IMR-90 (cell line): Measurements from ENCODE around the gene ADAMTS17. TPM values are rescaled to one million over a fixed set of nuclear protein-coding genes. Genes with fewer than 3 reads are reported as not detected.

Experiments used
- ATAC-seq: fragments of 200-7000 bp; cut with Tn5 transposase; 2 replicates; pipeline ENCODE4 v1.9.1; 2020; ENCODE audit warnings: low read depth, mild to moderate bottlenecking, moderate library complexity
- BruUV-seq: library from RNA; stranded (reverse); fragments of 400-500 nt; replicated peaks from 2 replicates; lab custom pipeline; 2021; lab: Mats Ljungman, UMichigan
- CTCF ChIA-PET: fragments of 300-600 bp; formaldehyde crosslinking; extraction: SDS; loops from one replicate; lab custom pipeline; 2021; ENCODE audit warnings: antibody characterized with exemption; lab: Yijun Ruan, JAX
- POLR2A ChIA-PET: fragments of 300-600 bp; sonication (Branson Sonifier 250); formaldehyde crosslinking; loops from one replicate; lab custom pipeline; 2022; ENCODE audit warnings: antibody characterized with exemption; ENCODE audit not compliant: unreplicated experiment; lab: Charles Lee
- DNase-seq: peaks from one replicate; pipeline ENCODE4 v3.0.0; 2013
- H2AFZ ChIP-seq: replicated peaks from 2 replicates; pipeline ENCODE3; 2013; ENCODE audit warnings: low read length, mild to moderate bottlenecking; ENCODE audit not compliant: poor library complexity
- H2AK5ac ChIP-seq: 2 replicates; pipeline ENCODE4 v1.6.1; 2013; ENCODE audit warnings: low read depth, low read length, inconsistent platforms
- H2AK9ac ChIP-seq: replicated peaks from 2 replicates; pipeline ENCODE3; 2013; ENCODE audit warnings: mild to moderate bottlenecking, low read depth, low read length, moderate library complexity; ENCODE audit not compliant: poor library complexity
- H2BK120ac ChIP-seq: 2 replicates; pipeline ENCODE4 v1.6.1; 2013; ENCODE audit warnings: low read depth, low read length, inconsistent platforms
- H2BK15ac ChIP-seq: 3 replicates; pipeline ENCODE4 v1.6.1; 2013; ENCODE audit warnings: low read depth, low read length, inconsistent platforms
- H2BK20ac ChIP-seq: 2 replicates; pipeline ENCODE4 v1.6.1; 2013; ENCODE audit warnings: low read depth, mild to moderate bottlenecking, inconsistent platforms, low read length, moderate library complexity
- H2BK5ac ChIP-seq: 2 replicates; pipeline ENCODE4 v1.6.1; 2013; ENCODE audit warnings: mild to moderate bottlenecking, low read depth, low read length, inconsistent platforms; ENCODE audit not compliant: poor library complexity, severe bottlenecking
- H3K14ac ChIP-seq: replicated peaks from 2 replicates; pipeline ENCODE4 v1.6.1; 2013; ENCODE audit warnings: low read depth, low read length, inconsistent platforms
- H3K18ac ChIP-seq: 2 replicates; pipeline ENCODE4 v1.6.1; 2013; ENCODE audit warnings: low read depth, low read length, control low read depth
- H3K23ac ChIP-seq: 2 replicates; pipeline ENCODE4 v1.6.1; 2013; ENCODE audit warnings: low read depth, low read length, inconsistent platforms
- H3K27ac ChIP-seq: 2 replicates; pipeline ENCODE4 v1.5.1; 2013; ENCODE audit warnings: mild to moderate bottlenecking, control low read depth, low read length; ENCODE audit not compliant: insufficient read depth
- H3K27me3 ChIP-seq: 2 replicates; pipeline ENCODE4 v1.6.1; 2013; ENCODE audit warnings: low read length; ENCODE audit not compliant: control insufficient read depth, insufficient read depth
- H3K36me3 ChIP-seq: 2 replicates; pipeline ENCODE4 v1.6.1; 2013; ENCODE audit warnings: low read length, mixed read lengths; ENCODE audit not compliant: control insufficient read depth, insufficient read depth
- H3K4ac ChIP-seq: 2 replicates; pipeline ENCODE4 v1.6.1; 2013; ENCODE audit warnings: low read depth, low read length, inconsistent platforms
- H3K4me1 ChIP-seq: 2 replicates; pipeline ENCODE4 v1.6.1; 2013; ENCODE audit warnings: low read length, mixed read lengths; ENCODE audit not compliant: control insufficient read depth, insufficient read depth
- H3K4me2 ChIP-seq: 2 replicates; pipeline ENCODE4 v1.6.1; 2013; ENCODE audit warnings: low read depth, mild to moderate bottlenecking, control low read depth, low read length, moderate library complexity
- H3K4me3 ChIP-seq: 2 replicates; pipeline ENCODE4 v1.5.1; 2013; ENCODE audit warnings: low read depth, mild to moderate bottlenecking, control low read depth, low read length, moderate library complexity; ENCODE audit not compliant: insufficient read depth
- H3K56ac ChIP-seq: 2 replicates; pipeline ENCODE4 v1.6.1; 2013; ENCODE audit warnings: low read length, inconsistent platforms; ENCODE audit not compliant: insufficient read depth; ENCODE audit errors: extremely low read depth
- H3K79me1 ChIP-seq, 2 experiments: 2 replicates each; pipeline ENCODE4 v1.6.1; 2013; ENCODE audit warnings: low read length in 2 of 2, inconsistent platforms in 1 of 2, low read depth in 1 of 2
- H3K9ac ChIP-seq: 2 replicates; pipeline ENCODE4 v1.6.1; 2013; ENCODE audit warnings: low read depth, low read length, control low read depth
- H3K9me1 ChIP-seq: 2 replicates; pipeline ENCODE4 v1.6.1; 2013; ENCODE audit warnings: low read length, inconsistent platforms; ENCODE audit not compliant: insufficient read depth
- H3K9me3 ChIP-seq: 2 replicates; pipeline ENCODE4 v1.6.1; 2013; ENCODE audit warnings: low read length; ENCODE audit not compliant: control insufficient read depth, insufficient read depth
- H4K20me1 ChIP-seq: 2 replicates; pipeline ENCODE4 v1.6.1; 2013; ENCODE audit warnings: low read length, inconsistent platforms; ENCODE audit not compliant: insufficient read depth
- H4K5ac ChIP-seq: 2 replicates; pipeline ENCODE4 v1.6.1; 2013; ENCODE audit warnings: mild to moderate bottlenecking, low read depth, low read length, control low read depth
- H4K8ac ChIP-seq, 2 experiments: 2 replicates each; pipeline ENCODE4 v1.6.1; 2013; ENCODE audit warnings: low read depth in 2 of 2, low read length in 2 of 2, control low read depth in 1 of 2, inconsistent platforms in 1 of 2
- H4K91ac ChIP-seq: 2 replicates; pipeline ENCODE4 v1.6.1; 2013; ENCODE audit warnings: low read depth, low read length, inconsistent platforms; ENCODE audit not compliant: insufficient read depth
- BHLHE40 ChIP-seq: fragments of 150-350 bp; IDR thresholded peaks from 2 replicates; pipeline ENCODE4 v1.6.1; 2016; ENCODE audit warnings: mild to moderate bottlenecking, low read depth, low read length
- CEBPB ChIP-seq: IDR thresholded peaks from 2 replicates; pipeline ENCODE4 v1.6.1; 2012; ENCODE audit warnings: low read depth, low read length, improper control_type of control experiment
- CHD1 ChIP-seq: IDR thresholded peaks from 2 replicates; pipeline ENCODE4 v1.6.1; 2012; ENCODE audit warnings: low read depth, low read length, improper control_type of control experiment
- ELK1 ChIP-seq: fragments of 150-350 bp; IDR thresholded peaks from 2 replicates; pipeline ENCODE4 v1.6.1; 2016; ENCODE audit warnings: low read depth, mild to moderate bottlenecking, low read length, moderate library complexity, borderline replicate concordance
- FOS ChIP-seq: fragments of 150-350 bp; IDR thresholded peaks from 2 replicates; pipeline ENCODE4 v1.6.1; 2016; ENCODE audit warnings: low read depth, low read length
- MAFK ChIP-seq: IDR thresholded peaks from 2 replicates; pipeline ENCODE4 v1.6.1; 2012; ENCODE audit warnings: low read depth, low read length, improper control_type of control experiment
- MAZ ChIP-seq: IDR thresholded peaks from 2 replicates; pipeline ENCODE4 v1.6.1; 2012; ENCODE audit warnings: low read depth, mild to moderate bottlenecking, low read length, improper control_type of control experiment, moderate library complexity, borderline replicate concordance
- MXI1 ChIP-seq: IDR thresholded peaks from 2 replicates; pipeline ENCODE4 v1.6.1; 2012; ENCODE audit warnings: low read depth, mild to moderate bottlenecking, low read length, moderate library complexity, borderline replicate concordance
- NFE2L2 ChIP-seq: fragments of 150-350 bp; IDR thresholded peaks from 2 replicates; pipeline ENCODE4 v1.6.1; 2016; ENCODE audit warnings: low read depth, mild to moderate bottlenecking, low read length
- RAD21 ChIP-seq: IDR thresholded peaks from 2 replicates; pipeline ENCODE4 v1.6.1; 2012; ENCODE audit warnings: low read length, improper control_type of control experiment
- RCOR1 ChIP-seq: IDR thresholded peaks from 2 replicates; pipeline ENCODE4 v1.6.1; 2012; ENCODE audit warnings: mild to moderate bottlenecking, low read length, improper control_type of control experiment; ENCODE audit not compliant: insufficient replicate concordance
- RFX5 ChIP-seq: IDR thresholded peaks from 2 replicates; pipeline ENCODE4 v1.8.0; 2012; ENCODE audit warnings: low read depth, mild to moderate bottlenecking, low read length, moderate library complexity
- SMC3 ChIP-seq: fragments of 150-350 bp; IDR thresholded peaks from 2 replicates; pipeline ENCODE4 v1.6.1; 2016; ENCODE audit warnings: low read depth, mild to moderate bottlenecking, antibody characterized with exemption, low read length, moderate library complexity
- USF2 ChIP-seq: fragments of 150-350 bp; IDR thresholded peaks from 2 replicates; pipeline ENCODE4 v1.6.1; 2017; ENCODE audit warnings: mild to moderate bottlenecking, antibody characterized with exemption, low read length, low read depth
- WGBS, 2 experiments: methylation state at CpG; one replicate each; pipeline versions ENCODE4 v1.1.5 to v1.1.7; 2013; ENCODE audit warnings: missing lambda C conversion rate in 2 of 2; ENCODE audit not compliant: insufficient read length in 1 of 2; ENCODE audit errors: extremely low coverage in 2 of 2; 5-methylcytosine and 5-hydroxymethylcytosine counted together
- dilution Hi-C: fragments of 300-500 bp; cut with HindIII; formaldehyde crosslinking; loops from one replicate; pipeline ENCODE4 v1.14.3; 2018; ENCODE audit warnings: low sequenced_read_pairs; ENCODE audit not compliant: unreplicated experiment
- in situ Hi-C: fragments of 300-500 bp; cut with MboI; formaldehyde crosslinking; loops from 3 replicates; pipeline ENCODE4 v1.14.3; 2019; ENCODE audit warnings: low sequenced_read_pairs, inconsistent platforms, mixed read lengths
- intact Hi-C: fragments of 100-400 bp; cut with micrococcal nuclease; formaldehyde crosslinking; loops from 2 replicates; pipeline ENCODE4 v1.10.0; 2022
- polyA plus RNA-seq, 3 experiments: library from polyadenylated mRNA; depleted of rRNA; stranded (reverse); fragments of >200 nt; gene quantifications; 2 replicates each; pipeline ENCODE4 v1.2.3, GENCODE V29; 2012; ENCODE audit warnings: low replicate concordance in 1 of 3
- total RNA-seq: library from RNA; depleted of rRNA; stranded (reverse); fragments of >200 nt; gene quantifications from 2 replicates; pipeline ENCODE4 v1.2.3, GENCODE V29; 2012

Gene ADAMTS17
- total and polyA plus RNA-seq, 2 of the 4 experiments (the other 2 are of a cell fraction) = 0.03 TPM; not detected in 1

- ATAC-seq (no peak), DNase-seq (no peak)
- Histone ChIP-seq H2BK20ac (no peak overlapping the region), H3K4me3 (no peak overlapping the region), H4K5ac (no peak overlapping the region), H3K27me3 (no peaks in the 10 kb centered on the region), H3K4ac (no peak overlapping the region), H2AK5ac (no peak overlapping the region), H3K79me1 (no peaks in the 10 kb centered on the region), H4K20me1 (no peaks in the 10 kb centered on the region), H3K4me1 (no peaks in the 10 kb centered on the region), H3K14ac (no peak overlapping the region), H3K4me2 (no peak overlapping the region), H2BK120ac (no peak overlapping the region), H3K9ac (no peak overlapping the region), H4K91ac (no peak overlapping the region), H3K9me3 (peaks cover 8% of the 10 kb centered on the region), H2AK9ac (no peak overlapping the region), H2BK5ac (no peak overlapping the region), H2AFZ (no peak overlapping the region), H3K56ac (no peak overlapping the region), H2BK15ac (no peak overlapping the region), H3K23ac (no peak overlapping the region), H4K8ac (no peak overlapping the region), H3K27ac (no peak overlapping the region), H3K36me3 (no peaks in the 10 kb centered on the region), H3K9me1 (no peaks in the 10 kb centered on the region), H3K18ac (no peak overlapping the region)
- 33% methylated on average over 2 of the region's 9 CpGs; no CpG with 5 or more reads in 1 of the 2 experiments for WGBS, 2 experiments
- POLR2A ChIA-PET = no interaction called here
- intact Hi-C loops = no loop called here
- TF ChIP-seq CEBPB (no peak), NFE2L2 (no peak), MXI1 (no peak), SMC3 (no peak), MAZ (no peak), MAFK (no peak), RAD21 (no peak), RCOR1 (no peak), FOS (no peak), ELK1 (no peak), BHLHE40 (no peak), USF2 (no peak), CHD1 (no peak), RFX5 (no peak)
- dilution Hi-C loops = no loop called here
- BruUV-seq = no TSS peak
- CTCF ChIA-PET = no interaction called here
- in situ Hi-C loops = no loop called here
Observed at GRCh38 chr15:100372739-100373119, 31.0 kb upstream of the ADAMTS17 start.
